GM20000 (cell line): ENCODE measurements around the gene AMH.

Experiments
- DNase-seq: peaks from one replicate; pipeline ENCODE4 v3.0.0; 2012; ENCODE audit warnings: low spot score
- TF ChIP-seq, protein P1 (sequence below): IDR thresholded peaks from 2 replicates; pipeline ENCODE4 v1.5.1; 2012; ENCODE audit warnings: mild to moderate bottlenecking, control low read depth; ENCODE audit errors: extremely low read depth, missing control alignments

The AMH gene

GRCh38 chr19:2243274-2244124, 5.6 kb upstream of the AMH start:
- DNase-seq: no peak

GRCh38 chr19:2244125-2244411, 5.1 kb upstream of the AMH start:
- no peak for DNase-seq
- TF ChIP-seq, protein P1, sequence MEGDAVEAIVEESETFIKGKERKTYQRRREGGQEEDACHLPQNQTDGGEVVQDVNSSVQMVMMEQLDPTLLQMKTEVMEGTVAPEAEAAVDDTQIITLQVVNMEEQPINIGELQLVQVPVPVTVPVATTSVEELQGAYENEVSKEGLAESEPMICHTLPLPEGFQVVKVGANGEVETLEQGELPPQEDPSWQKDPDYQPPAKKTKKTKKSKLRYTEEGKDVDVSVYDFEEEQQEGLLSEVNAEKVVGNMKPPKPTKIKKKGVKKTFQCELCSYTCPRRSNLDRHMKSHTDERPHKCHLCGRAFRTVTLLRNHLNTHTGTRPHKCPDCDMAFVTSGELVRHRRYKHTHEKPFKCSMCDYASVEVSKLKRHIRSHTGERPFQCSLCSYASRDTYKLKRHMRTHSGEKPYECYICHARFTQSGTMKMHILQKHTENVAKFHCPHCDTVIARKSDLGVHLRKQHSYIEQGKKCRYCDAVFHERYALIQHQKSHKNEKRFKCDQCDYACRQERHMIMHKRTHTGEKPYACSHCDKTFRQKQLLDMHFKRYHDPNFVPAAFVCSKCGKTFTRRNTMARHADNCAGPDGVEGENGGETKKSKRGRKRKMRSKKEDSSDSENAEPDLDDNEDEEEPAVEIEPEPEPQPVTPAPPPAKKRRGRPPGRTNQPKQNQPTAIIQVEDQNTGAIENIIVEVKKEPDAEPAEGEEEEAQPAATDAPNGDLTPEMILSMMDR: no peak

More at GRCh38 chr19:2243274-2244124, 5.6 kb upstream of the AMH start:
- TF ChIP-seq, protein P1: no peak

- no peak for DNase-seq
- TF ChIP-seq, protein P1: no peak
These were observed 4.6 kb upstream of the AMH start for GRCh38 chr19:2244486-2244885.

DNA sequence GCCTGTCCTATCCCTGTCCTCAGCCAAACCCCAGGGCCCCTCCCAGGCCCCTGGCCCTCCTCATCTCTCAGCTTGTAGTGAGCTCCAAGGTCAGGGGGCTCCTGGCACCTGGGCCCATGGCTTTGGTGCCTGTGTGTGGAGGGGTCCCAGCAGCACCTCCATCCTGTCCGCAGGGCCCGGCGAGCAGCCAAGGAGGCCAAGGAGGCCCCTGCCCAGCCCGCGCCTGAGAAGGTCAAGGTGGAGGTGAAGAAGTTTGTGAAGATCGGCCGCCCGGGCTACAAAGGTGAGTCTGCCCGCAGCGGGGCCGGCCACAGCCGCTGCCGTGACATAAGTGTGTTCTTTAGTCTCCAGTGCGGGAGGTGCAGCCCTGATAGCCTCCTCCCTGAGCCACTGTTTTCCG, 3.9 kb upstream of the AMH start:
- TF ChIP-seq, protein P1: no peak
- no peak for DNase-seq

DNA sequence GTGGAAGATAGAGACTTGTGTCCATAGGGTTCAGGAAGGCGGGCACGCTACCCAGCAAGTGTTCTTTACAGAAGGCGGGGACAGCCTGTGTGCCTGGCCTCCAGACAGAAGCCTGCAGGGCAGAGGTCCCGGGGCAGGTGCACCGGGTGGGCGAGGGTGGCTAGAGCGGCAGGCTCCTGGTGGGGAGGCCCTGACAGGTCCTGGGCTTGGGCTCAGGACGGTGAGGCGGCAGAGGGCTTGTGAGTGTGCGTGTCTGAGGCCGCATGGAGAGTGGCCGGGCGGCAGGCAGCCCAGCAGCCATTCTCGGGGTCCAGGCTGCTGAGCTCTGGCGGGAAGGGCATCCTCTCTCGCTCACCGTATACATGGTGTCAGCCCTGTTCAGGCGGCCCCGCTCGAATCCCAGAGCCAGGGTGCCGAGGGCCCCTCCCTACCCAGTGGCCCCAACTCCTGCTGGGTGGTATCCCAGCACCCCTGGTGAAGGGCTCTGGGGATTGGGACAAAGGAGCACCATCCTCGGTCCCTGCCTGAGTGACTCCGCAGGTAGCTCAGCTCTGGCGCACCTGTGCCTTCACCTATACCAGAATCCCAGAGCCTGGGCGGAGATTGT, 3.0 kb upstream of the AMH start:
- TF ChIP-seq, protein P1: no peak
- no peak for DNase-seq

DNA sequence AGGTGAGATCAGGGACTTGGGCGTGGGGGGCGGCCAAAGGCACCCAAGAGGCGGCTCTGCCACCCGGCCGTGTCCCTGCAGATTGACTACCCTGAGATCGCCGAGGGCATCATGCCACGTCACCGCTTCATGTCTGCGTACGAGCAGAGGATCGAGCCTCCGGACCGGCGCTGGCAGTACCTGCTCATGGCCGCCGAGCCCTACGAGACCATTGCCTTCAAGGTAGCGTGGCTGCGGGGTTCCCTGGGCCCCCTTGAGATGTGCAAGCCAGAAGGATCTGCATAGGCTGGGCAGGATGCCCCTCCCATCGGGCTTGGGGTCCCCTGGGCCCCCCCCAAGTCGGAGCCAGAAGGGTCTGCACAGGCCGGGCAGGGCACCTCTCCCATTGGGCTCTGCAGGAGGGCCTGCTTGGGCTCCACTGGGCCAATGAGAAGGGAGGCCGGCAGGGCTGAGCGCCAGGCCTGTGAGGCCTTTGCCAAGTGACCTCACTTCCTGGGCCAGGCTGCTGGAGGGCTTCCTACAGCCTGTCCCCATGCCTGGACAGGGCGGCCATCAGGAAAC, 2.2 kb upstream of the AMH start:
- TF ChIP-seq, protein P1: no peak
- no peak for DNase-seq

DNA sequence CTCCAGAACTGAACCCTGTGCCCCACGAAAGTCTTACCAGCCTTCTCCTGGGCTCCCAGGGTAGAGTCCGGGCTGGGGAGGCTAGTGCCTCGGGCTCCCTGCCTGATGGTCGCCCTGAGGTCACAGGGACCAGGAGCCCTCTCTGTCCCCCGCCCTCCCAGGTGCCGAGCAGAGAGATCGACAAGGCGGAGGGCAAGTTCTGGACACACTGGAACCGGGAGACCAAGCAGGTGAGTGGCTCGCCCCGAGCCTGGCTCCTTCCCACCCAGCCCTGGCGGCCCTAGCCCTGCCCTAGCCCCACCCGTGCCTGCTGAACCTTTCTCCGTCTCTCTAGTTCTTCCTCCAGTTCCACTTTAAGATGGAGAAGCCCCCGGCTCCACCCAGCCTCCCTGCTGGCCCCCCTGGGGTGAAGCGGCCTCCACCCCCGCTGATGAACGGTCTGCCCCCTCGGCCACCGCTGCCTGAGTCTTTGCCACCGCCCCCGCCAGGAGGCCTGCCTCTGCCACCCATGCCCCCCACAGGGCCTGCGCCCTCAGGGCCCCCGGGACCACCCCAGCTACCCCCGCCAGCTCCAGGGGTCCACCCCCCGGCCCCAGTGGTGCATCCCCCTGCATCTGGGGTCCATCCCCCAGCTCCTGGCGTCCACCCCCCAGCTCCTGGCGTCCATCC, 1.6 kb upstream of the AMH start:
- TF ChIP-seq, protein P1: no peak
- DNase-seq: no peak
